HFF-Myc (cell line): Measurements from ENCODE around the gene TM4SF1.

Experiments used
- DNase-seq: peaks from one replicate; pipeline ENCODE4 v3.0.0-alpha.2; 2011; ENCODE audit warnings: low read depth; ENCODE audit errors: extremely low read depth
- H3K4me3 ChIP-seq: replicated peaks from 2 replicates; pipeline ENCODE4 v1.5.1; 2011; ENCODE audit warnings: low read depth, mild to moderate bottlenecking, control low read depth, low read length
- TF ChIP-seq, protein P1 (sequence below): IDR thresholded peaks from 2 replicates; pipeline ENCODE4 v1.5.1; 2012; ENCODE audit warnings: mild to moderate bottlenecking, low read depth, low read length, control low read depth; ENCODE audit errors: missing control alignments

The TM4SF1 gene

DNA sequence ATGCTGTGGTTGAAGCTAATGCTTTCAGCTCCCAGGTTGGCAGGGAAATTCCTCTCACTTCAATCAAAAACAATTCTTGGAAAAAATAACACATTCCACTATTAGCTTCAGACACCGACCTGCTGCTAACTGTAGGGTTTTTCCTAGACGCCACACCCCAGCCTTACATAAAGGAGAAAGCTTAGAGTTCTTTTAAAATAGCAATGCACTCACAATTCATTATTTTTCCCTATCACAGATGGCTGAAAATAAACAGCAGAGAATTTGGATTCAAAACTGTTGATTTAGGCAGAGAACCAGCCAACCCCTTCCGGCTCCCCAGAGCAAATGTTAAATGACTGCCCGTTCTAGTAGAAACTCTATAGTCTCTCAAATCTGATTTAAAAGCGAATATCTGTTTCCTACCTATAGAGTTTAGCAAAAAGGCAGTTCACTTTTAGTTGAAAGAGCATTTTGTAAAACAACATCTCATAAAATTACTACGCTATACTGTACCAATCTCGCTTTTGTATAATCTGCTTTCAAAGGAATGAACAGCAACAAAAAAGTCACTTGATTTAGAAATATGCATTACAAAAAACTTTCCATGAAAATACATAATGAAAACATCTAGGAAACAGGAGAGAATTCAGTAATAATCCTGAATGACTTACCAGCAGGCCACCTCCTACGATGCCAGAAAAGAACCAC lies 586 bp downstream of the TM4SF1 start:
- TF ChIP-seq, protein P1, sequence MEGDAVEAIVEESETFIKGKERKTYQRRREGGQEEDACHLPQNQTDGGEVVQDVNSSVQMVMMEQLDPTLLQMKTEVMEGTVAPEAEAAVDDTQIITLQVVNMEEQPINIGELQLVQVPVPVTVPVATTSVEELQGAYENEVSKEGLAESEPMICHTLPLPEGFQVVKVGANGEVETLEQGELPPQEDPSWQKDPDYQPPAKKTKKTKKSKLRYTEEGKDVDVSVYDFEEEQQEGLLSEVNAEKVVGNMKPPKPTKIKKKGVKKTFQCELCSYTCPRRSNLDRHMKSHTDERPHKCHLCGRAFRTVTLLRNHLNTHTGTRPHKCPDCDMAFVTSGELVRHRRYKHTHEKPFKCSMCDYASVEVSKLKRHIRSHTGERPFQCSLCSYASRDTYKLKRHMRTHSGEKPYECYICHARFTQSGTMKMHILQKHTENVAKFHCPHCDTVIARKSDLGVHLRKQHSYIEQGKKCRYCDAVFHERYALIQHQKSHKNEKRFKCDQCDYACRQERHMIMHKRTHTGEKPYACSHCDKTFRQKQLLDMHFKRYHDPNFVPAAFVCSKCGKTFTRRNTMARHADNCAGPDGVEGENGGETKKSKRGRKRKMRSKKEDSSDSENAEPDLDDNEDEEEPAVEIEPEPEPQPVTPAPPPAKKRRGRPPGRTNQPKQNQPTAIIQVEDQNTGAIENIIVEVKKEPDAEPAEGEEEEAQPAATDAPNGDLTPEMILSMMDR = no peak
- H3K4me3 ChIP-seq = peak overlapping the region; percentile 51
- DNase-seq = no peak

DNA sequence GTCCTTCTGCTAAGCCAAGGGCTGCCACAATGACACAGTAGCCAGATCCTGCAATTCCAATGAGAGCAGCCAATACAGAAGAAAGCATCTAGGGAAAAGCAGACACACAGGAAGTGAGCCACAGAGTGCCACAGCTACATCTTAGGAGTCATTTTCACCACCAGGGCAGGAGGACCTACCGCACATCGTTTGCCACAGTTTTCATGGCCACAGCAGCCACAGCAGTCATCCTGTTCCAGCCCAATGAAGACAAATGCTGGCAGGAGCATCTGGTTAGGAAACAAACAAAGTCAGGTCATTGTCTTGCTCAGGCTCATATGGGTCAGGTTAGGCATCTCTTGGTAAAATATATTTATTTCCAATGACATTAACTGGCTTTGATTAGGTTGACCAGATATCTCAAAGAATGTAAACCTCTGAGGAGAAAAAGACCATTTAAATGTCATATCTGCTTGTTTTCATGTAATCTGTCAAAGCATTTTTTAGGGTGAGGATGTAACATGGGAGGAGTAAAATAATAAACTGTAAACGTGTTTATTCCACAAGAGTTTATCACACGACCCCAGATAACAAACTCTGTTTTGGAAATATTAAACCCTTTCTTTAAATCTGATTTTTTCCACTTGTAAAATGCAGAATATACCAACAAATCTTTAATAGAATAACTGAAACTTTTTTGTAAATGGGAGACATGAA lies 1.8 kb downstream of the TM4SF1 start:
- TF ChIP-seq, protein P1 = no peak
- DNase-seq = no peak
- H3K4me3 ChIP-seq = peak overlapping the region; percentile 51

DNA sequence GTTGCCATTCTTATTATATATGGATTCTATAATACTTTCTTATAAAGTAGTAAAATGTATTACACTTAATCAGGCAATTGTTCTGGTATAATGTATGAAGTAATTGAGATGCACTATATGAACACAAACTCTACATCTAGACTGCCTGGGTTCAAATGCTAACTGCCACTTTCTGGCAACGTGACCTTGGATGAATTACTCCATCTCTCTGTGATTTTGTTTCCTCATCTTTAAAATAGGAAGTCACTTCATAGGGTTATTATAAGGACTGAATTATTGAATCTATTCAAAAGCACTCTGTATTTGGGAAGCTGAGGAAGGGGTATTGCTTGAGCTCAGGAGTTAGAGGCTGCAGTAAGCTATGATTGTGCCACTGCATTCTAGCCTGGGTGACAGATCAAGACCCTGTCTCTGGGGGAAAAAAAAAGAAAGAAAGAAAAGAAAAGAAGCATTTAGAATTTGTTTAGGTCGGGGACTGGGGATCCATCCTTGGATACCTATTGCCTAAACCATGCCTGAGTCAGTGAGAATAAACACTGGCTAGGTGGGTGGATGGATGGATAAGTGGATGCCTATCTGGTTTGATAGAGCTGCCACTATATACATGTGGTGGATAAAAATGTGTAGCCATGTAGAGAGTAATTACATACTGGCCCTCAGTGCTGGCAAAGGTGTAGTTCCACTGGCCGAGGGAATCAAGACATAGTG lies 2.5 kb downstream of the TM4SF1 start:
- peak overlapping the region; percentile 51 for H3K4me3 ChIP-seq
- DNase-seq = no peak
- TF ChIP-seq, protein P1 = no peak

DNA sequence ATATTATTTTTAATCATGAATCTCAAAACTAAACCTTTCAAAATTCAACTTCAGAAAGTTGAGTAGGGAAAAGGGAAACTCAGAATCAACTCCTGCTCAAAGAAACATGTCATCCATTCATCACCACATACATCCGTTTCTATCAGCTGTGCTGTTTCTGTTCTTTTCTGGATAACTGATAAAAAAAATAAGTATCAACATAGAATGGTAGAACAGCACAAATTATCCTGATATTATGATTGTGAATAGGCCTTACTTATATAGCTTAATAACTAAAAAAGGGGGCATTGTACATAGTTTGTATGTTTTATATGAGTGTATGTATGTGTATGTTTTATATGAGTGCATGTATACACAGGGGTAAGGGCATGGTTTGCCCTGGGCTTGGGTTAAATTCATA lies 3.1 kb downstream of the TM4SF1 start:
- TF ChIP-seq, protein P1 = no peak
- H3K4me3 ChIP-seq = no peak overlapping the region
- no peak for DNase-seq

DNA sequence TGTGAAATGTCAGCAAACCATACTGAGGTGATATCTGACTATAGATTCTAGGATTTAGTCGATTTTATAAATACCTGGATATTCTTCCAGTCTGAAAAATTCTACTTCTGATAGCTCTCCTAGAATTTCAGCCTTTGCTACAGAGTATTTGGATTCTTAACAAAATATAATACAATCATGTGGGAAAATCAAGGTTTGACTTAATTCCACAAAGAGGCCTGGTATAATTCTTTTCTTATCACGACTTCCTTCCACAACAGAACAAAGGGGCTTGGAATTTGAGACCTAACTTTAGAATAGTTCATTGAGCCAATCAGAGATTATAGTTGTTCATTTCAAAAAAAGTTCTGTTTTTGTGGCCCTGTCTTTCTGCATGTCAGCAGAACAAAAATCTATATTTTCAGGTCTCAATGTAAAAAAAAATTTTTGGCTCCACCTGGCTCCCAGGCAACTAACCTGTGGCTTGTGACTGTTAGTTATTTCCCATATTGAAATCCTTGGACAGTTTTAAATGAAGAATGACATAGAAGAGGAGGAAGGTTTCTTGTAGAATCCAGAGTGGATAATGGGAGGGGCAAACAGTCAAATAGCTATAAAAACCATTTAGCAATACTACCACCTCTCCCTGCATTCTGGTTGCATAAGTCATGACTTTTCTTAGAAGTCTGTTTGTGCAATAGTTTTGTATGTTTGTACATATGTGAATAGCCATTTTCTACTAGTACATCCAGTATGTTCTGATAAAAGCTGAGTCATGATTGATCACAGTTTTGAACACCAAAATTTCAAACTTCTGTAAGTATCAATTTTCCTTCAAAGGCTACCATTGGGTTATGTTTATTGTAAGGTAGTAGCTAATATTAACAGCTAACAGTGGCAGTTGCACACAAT lies 4.0 kb downstream of the TM4SF1 start:
- DNase-seq = no peak
- TF ChIP-seq, protein P1 = no peak
- no peak overlapping the region for H3K4me3 ChIP-seq

DNA sequence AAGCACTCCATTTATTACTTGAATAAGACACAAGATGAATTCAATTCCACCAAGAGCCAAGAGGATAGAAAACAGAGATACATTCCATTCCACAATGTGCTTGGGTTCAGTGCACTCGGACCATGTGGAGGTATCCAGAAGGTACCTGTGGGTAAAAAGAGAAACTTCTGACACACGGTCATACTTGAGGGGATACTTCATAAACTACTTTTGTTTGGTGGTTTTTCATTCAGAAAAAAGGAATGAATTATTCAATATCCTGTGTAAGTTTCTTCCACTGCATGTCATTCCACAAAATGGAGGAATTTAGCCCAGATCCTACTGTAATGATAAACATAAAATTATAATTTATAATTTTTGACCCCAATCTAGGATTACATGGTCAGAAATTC lies 5.7 kb downstream of the TM4SF1 start:
- no peak for DNase-seq
- no peak overlapping the region for H3K4me3 ChIP-seq
- TF ChIP-seq, protein P1 = no peak
